Middle frontal gyrus (tissue), 1 donor: ENCODE measurements around the gene MYZAP.

ENCODE experiments used
- DNase-seq: peaks from one replicate; pipeline ENCODE4 v3.0.0-alpha.2; 2015; ENCODE audit warnings: low spot score; ENCODE audit errors: extremely low spot score

Gene MYZAP, protein sequence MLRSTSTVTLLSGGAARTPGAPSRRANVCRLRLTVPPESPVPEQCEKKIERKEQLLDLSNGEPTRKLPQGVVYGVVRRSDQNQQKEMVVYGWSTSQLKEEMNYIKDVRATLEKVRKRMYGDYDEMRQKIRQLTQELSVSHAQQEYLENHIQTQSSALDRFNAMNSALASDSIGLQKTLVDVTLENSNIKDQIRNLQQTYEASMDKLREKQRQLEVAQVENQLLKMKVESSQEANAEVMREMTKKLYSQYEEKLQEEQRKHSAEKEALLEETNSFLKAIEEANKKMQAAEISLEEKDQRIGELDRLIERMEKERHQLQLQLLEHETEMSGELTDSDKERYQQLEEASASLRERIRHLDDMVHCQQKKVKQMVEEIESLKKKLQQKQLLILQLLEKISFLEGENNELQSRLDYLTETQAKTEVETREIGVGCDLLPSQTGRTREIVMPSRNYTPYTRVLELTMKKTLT

DNA sequence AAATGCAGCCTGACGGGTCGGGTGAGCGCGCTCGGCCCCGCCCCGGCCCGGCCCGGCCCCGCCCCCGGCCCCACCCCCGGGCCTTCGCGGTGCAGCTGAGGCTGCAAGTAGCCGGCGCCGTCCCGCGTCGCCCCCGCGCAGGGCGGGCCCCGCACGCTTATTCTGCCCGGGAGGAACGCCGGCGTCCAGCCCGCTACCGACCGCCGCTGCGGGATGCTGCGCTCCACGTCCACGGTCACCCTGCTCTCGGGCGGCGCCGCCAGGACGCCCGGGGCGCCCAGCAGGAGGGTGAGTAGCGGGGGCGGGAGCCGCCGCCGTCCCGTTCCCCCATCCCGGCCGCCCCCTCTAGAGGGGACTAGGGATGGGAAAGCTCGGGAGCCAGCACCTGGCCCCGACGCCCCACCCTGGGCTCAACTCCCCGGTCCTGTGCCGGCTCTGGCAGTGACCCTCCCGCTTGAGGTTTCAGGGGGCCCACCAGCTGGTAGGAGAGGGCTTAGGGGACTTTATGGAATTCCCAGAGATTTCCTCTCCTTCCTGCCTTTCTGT lies at the start of gene MYZAP:
TSS of gene MYZAP (plus strand) at position 83 of the 546 bp plus-strand sequence. CDS start at position 214, 131 bp downstream.
- DNase-seq, result no peak

DNA sequence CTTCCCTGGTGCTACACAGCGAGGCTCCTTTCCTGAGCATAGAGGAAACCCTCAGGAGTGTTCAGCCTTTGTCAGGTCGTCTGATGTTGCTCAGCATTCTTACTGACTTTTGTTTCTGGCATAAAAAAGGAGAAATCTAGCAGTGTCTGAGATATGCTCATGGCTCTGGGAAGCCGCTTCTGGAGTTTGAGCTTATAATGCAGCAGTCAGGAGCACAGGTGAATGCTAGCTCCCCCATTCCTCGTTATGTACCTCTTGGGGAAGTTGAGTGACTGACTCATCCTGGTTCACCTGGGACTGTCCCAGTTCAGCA lies 49.2 kb upstream of the MYZAP start:
- no peak for DNase-seq

DNA sequence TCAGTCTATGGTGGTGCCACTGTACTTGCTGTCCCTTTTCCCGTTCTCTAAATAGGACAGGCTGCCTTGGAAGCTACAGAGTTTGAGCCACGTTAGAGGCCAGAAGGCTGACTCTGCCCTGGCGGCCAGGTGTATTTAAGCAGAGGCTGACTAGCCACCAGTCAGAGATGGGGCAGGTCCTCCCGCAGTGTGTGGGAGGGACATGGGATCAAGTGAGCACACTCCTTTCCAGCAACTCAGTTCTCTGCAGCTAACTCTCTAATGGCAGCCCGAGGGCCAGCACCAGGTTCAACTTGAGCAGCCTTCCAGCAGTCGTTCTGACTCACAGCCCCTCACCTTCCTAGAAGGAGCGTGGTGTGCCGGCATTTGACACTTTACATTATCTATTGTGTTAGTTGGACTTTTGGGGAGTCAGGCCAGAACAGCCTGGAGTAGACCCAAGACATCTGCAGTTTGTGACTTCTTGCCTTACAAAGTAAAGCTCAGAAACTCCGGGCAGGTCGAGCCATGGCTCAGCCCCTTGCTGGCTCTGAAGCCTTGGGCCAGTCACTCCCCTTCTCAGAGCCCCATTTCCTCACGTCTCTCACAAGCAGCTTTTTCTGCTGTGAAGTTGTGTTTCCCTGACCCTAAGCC lies 46.7 kb upstream of the MYZAP start:
- DNase-seq, result no peak

DNA sequence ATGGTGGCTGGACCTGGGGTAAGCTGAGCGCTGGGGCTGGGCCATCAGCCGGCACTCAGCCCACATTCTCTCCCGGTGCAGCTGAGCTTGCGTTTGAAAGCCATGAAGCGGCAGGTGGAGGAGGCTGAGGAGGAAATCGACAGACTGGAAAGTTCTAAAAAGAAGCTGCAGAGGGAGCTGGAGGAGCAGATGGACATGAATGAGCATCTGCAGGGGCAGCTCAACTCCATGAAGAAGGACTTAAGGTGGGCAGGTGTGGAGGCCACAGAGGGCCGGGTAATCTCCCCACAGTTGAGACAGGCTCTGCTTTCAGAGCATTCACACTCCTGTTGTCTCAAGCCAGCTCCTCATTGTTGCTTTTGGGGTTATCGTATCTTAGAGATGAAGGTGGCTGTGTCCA lies 45.7 kb upstream of the MYZAP start:
- DNase-seq, result no peak

DNA sequence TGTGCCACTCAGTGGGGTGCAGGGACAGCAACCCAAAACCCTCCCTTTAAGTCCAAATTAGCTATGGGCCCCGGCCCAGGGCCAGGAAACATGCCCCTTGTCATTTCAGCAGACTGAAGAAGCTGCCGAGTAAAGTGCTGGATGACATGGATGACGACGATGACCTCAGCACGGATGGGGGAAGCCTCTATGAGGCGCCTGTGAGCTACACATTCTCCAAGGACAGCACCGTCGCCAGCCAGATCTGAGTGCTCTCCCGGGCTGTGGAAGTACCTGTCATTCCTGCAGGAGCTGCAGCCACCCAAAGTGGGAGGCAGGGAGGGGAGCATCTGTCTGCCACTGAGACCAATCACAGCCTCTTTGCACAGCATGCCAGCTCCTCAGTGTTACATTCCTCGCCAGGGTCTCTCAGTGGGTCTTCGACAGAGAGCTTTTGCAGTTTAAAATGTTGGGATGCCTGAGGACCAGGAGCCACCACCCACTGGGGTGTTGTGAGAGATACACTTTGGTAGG lies 44.4 kb upstream of the MYZAP start:
- DNase-seq, result no peak

DNA sequence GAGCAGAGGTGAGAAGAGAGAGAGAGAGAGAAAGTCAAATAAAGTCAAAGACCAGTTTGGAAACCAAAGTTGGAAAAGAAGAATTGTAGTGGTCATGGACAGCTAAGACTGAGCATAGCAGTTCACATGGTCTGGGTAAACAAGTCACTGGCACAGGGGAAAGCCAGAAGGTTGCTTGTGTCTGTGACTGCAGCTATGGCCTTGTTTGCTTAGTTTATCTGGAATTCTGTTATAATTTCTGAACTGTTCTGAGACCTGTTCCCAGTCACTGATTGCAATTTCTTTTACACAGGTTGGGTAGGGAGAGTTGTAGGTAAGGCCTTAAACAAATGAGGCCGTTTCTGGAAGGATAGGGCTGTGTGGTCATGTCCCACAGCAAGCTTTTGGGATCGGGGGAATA lies 43.4 kb upstream of the MYZAP start:
- DNase-seq, result no peak

DNA sequence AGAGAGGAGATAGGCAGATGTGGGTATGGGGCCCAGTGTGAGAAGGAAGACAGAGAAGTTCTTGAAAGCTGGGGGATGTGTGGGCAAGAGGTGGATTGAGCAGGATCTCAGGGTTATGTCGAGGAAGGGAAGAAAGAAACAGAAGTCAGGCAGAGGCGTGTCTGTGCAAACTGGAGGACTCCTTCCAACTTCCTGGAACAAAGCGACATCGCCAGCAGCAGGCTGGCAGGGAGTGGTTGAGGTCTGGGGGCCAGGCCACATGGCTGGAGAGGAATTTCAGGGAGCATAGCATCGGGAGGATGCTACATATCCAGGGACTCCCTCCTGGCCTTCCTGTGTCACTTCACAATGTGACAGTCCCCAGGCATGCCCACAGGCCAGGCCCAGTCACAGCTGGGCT lies 42.9 kb upstream of the MYZAP start:
- no peak for DNase-seq

DNA sequence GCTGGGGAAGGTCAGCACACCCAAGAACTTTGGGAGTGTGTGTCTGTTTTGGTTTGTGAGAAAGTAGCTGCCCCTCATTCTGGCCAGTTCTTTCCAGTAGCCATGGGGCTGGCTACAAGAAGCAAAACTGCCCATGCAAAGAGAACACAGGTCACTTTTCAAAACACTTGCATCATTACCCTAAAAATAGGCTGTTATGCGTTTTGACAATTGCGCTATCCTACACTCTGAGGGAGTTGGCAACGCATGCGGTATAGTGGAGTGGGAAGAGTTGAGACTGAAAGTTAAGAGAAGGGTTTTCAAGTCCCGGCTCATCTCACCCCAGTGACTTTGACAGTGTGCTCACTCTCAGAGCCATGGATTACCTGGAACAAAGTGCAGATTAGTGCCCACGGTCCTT lies 41.8 kb upstream of the MYZAP start:
- no peak for DNase-seq

DNA sequence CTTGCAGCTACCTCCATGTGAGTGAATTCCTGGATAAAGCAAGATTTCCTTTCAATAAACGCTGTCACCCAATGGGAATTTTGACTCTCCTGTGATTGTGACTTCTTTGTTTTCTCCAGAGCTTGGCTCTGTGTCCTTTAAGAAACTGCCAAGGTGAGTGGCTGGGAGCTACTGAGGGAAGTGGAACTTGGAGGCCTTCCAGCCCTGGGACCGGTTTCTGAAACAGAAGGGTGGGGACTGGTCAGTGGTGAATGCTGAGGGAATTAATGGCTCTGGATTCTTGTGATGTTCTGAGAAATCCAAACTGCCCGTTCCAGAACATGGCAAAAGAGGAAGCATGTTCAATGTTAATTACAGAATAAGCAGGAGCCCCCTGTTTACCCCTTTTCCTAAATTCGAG lies 41.1 kb upstream of the MYZAP start:
- no peak for DNase-seq

DNA sequence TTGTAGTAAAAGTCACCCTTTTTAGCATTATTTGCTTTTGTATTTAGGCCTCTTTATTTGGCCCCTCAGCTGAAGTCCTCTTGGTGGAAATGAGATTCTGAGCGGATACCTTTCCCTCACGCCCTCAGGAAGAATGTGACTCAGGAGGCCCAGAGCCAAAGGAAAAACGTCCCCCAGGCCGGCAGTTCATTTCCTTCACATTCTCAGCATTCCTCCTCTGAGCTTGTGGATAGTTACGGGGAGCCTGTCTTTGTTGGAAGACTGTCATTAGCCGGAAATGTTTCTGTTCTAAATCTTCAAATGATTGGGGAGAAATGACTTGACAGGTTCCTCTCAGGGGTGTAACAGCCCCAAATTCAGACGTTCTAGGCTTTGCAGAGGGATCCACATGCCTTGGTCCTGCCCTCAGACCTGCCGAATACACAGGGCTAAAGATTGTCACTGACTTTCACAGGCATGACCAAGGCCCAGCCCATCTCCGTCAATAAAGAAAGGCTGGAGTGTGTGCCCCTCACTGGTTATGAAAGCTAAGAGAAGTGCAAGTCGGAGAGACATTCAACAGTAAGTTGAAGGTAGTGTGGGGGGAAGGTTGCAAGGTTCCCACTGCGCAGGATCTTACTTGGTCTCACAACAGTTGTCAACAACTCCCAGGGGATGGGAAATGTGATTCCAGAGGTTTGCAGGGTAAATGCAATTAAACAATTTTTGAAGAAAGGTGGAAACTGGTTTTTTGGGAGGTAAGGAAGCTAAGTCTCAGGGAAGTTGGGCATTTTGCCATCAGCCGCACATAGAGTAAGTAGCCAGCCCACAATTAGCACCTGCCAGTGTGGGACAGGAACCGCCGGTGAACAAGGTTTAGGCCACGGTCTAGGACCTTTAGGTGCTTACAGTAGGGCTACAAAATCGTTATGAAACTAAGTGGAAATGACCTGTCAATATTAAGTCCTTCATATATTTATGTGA lies 39.7 kb upstream of the MYZAP start:
- DNase-seq, result no peak

DNA sequence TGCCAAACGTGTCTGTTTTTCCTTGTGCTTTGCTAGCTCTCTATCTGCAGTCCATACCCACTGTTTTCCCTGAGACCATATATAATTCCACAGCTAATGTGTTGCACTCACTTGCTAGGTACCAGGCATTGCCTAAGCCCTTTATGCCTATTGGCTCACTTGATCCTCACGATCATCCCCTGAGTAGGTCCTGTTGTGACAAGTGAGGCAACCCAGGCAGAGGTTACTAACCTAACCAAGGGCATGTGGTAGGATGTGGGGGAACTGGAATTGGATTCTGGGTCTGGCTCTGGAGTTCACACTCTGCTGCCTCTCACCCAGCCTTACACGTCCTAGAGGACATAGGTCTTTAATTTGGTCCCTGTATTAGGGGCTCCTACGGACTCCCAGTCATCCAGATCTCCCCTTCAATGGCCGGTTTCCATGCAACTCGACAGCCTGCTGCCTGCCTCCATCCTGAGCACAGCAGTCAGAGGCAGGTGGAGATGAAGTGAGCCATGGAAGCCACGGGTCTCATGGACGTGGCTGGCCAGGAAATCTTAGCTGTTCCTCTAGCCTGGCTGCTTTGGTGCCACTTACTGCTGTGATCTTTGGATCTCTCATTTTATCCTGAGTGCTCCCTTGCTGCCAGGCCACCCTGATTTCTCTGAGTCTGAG lies 38.9 kb upstream of the MYZAP start:
- DNase-seq, result no peak

DNA sequence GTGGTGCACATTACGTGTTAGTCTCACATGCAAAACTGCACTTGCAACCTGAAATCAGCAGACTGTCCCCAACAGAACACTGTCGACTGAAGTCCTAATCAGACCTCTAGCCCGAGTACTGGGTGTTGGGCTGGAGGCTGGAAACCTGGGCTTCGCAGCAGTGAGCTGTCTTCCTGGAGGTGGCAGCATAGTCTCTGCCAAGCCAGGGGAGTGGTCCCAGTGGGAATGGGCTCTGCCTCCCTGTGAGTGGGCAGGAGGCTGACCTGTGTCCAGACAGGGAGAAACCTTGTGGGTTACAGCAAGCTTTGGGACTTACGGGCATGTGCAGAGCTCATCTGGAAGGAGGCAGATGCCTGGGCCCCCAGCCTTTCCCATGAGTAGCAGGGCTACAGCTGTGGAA lies 38.2 kb upstream of the MYZAP start:
- DNase-seq, result no peak

DNA sequence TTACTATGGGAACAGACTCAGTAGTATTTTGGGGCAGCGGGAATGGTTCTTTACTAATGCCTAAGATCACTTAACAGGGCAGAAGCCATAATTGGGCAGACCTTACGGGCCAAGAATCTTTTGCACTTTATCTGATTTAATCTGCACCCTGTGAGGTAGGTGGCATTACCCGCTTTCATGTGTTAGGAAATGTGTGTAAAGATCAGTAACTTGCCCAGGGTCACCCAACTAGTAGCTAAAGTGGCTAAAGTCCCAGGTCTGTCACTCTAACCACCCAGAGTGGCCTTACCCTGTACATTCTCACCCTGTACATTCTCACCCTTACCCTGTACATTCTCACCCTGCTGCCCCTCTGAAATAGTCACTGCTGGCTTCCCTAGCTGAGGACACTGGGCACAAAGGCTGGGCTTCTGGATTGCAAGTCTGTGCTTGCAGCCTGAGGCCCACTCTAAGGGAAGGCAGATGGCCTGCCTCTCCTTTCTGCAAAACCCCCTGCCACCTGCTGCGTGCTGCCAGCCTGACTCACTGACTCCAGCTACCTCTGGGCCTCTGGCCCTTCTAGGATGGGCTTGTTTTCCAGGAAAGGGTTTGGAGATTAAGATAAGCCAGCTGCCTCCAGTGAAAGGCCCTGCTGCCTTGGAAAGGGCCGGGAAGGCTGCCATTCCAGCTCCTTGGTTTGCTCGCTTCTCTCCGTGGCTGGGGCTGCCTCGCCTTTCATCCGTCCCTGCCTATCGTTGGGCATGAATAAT lies 37.5 kb upstream of the MYZAP start:
- DNase-seq, result no peak

DNA sequence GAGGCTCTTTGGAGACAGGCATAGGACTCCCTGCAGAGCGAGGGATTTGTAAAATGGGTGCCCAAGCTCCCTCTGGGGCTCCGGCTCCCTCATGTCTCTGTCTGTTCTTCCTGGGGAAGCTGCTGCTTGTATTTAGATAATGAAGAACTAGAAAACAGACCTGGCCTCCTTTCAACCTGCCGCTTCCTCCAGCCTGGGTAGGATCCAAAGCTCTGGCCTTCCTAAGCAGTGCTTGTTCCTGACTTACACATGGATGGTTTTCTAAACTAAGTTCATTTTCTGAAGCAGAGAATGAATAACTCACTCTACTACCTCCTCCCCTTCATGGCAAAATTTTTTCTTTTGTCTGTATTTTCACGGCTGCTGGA lies 36.9 kb upstream of the MYZAP start:
- DNase-seq, result no peak

DNA sequence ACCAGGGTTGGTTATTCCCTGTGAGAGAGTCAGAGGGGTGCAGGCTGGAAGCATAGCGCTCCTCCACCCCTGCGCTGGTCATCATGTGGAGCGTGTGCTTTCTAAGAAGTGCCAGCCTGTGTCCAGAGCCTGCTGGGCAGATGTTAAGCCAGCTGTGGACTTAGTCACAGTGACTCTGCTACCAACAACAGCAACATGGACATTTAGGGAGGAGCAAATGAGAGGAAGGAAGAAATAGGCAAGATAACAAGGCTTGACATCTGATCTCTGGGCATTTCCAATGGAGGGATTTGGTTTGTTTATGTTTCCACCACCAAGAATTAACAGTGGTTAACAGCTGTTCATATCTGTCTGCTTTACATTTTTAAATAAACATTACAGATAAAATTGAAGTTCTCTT lies 36.4 kb upstream of the MYZAP start:
- DNase-seq, result no peak

DNA sequence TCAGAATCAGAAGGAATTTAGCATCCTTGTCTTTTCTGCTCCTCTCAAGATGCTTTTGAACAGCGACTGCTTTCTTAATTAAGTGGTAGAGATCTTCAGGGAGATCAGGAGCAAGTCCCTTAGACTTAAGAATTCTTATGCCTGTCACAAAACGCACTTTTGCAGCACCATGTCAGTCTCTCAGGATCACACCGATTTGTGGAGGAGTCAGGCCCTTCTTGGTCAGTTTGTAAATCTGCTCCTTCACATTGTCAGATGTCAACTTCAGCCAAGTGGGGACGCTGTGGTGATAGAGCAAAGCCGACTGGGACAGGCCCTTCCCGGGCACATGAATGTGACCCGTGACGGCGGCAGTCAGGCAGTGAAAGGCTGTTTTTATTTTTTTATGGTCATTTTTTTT lies 35.7 kb upstream of the MYZAP start:
- no peak for DNase-seq

DNA sequence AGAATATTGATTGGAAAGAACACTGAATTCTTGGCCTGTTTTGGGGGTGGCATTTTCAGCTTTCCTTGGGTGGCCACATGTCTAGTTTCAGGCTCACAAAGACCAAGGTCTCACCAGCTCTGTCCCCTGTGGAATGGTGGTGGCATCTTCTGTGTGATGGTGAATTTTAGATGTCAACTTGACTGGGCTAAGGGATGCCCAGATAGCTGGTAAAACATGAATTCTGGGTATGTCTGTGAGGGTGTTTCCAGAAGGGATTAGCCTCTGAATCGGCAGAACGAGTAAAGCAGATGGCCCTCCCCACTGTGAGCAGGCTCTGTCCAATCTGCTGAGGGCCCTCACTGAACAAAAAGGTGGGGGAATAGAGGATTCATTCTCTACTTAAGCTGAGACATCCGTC lies 34.4 kb upstream of the MYZAP start:
- no peak for DNase-seq

DNA sequence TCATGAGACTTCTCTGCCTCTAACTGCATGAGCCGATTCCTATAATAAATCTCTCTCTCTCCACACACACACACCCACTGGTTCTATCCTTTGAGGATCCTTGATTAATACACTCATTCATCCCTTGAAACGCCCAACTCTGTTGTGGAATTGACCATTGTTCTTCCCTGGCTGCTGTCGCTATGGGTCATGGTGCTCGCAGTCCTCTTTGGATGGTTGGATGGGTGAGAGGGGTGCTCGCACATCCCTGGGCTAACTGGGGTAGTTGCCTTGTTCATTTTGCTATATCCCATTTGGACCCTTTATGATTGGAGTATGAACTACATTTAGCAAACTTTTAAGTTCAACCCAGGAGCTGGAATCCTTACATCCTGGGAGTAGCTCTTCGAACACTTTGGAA lies 33.9 kb upstream of the MYZAP start:
- DNase-seq, result no peak

DNA sequence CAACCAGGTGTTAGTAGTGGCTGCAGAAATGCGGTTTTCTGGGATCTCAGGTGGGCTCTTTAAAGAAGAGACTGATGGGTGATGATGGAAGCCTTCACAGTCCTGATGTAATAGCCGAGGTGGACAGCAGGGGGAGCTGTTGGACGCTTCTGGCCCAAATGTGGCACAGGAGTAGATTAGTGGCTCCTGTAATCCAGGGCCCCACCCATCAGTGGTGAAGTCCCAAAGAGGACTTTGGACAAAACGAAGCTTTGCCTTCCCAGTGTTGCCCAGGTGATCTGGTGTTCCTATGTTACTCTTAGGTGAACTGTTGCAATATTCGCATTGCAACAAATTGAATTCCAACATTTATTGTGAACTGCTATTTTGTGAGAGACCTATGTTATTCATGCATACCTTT lies 31.8 kb upstream of the MYZAP start:
- no peak for DNase-seq

DNA sequence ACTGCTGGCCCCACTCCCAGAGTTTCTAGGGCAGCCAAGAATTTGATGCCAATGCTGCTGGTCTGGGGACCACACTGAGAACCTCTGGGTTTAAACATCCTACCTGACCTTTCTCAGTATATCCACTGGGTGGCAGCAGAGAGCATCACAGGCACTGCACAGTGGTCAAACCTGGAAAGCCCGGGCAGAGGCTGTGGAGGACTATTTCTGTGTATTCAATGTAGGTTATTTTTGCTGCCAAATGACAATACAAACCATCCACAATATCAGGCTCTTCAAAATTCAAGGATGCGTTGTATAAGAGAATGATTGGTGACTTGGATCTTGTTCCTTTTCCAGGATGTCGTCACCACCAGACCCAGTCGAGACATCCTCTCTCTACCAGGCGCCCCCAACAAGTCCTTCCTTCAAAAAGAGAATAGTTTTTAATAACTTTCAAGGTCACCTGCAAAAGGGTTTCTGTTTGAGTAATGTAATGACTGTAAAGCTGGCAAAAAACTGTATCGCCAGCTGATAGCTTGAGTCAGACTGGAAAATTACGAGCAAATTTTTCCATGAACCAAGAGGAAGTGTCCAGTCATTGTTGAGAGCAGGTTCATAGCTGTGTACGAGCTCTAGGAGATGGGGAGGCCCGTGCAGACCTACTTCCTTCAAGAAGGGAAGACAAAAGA lies 30.5 kb upstream of the MYZAP start:
- no peak for DNase-seq
